Kidney (tissue), 14 donors: ENCODE data around the gene IGF1R. TPM values are rescaled to one million over a fixed set of nuclear protein-coding genes. Genes with fewer than 3 reads are reported as not detected.
"Not testable (repeated sequence)": the region's sequence is repeated elsewhere in the genome, so short reads cannot be mapped to it uniquely, and the experiment has no call there.

Experiments used
- DNase-seq, 5 donors: peaks; one replicate each; pipeline ENCODE4 v3.0.0-alpha.2; 2013 to 2020
- FAIRE-seq: peaks from 2 replicates; lab custom pipeline; 2012; peaks lifted over from hg19 to GRCh38; lab: Jason Lieb, UNC
- H3K27ac ChIP-seq, 2 donors: one replicate each; pipeline ENCODE4 v1.7.0; 2013; ENCODE audit warnings: low read depth in 2 of 2, low read length in 2 of 2, inconsistent platforms in 1 of 2
- H3K27me3 ChIP-seq: one replicate; pipeline ENCODE4 v1.7.1; 2013; ENCODE audit warnings: low read length, inconsistent platforms; ENCODE audit not compliant: control insufficient read depth, insufficient read depth
- H3K36me3 ChIP-seq, 3 donors: one replicate each; pipeline versions ENCODE4 v1.7.0 to v1.7.1; 2013; ENCODE audit warnings: low read length in 3 of 3, control low read depth in 1 of 3, inconsistent platforms in 1 of 3; ENCODE audit not compliant: insufficient read depth in 3 of 3, control insufficient read depth in 2 of 3
- H3K4me1 ChIP-seq, 3 donors: one replicate each; pipeline versions ENCODE4 v1.7.0 to v1.7.1; 2013; ENCODE audit warnings: low read length in 3 of 3, inconsistent platforms in 1 of 3, low read depth in 1 of 3; ENCODE audit not compliant: control insufficient read depth in 2 of 3, insufficient read depth in 2 of 3
- H3K4me3 ChIP-seq, 3 donors: one replicate each; pipeline versions ENCODE4 v1.7.0 to v1.8.1; 2013; ENCODE audit warnings: low read length in 3 of 3, control low read depth in 1 of 3, inconsistent platforms in 1 of 3
- H3K9ac ChIP-seq, 3 donors: one replicate each; pipeline versions ENCODE4 v1.7.0 to v1.7.1; 2013; ENCODE audit warnings: low read length in 3 of 3, control low read depth in 1 of 3, inconsistent platforms in 1 of 3
- H3K9me3 ChIP-seq, 3 donors: one replicate each; pipeline versions ENCODE4 v1.7.0 to v1.7.1; 2013; ENCODE audit warnings: low read length in 3 of 3, control low read depth in 1 of 3, inconsistent platforms in 1 of 3; ENCODE audit not compliant: control insufficient read depth in 2 of 3, insufficient read depth in 1 of 3
- CTCF ChIP-seq: IDR thresholded peaks from 3 replicates; pipeline ENCODE4 v1.5.1; 2012; ENCODE audit warnings: mild to moderate bottlenecking, moderate library complexity, borderline replicate concordance; ENCODE audit not compliant: insufficient read depth; ENCODE audit errors: extremely low read depth
- intact Hi-C: fragments of 100-400 bp; cut with DNase I; formaldehyde crosslinking; loops from one replicate; pipeline ENCODE4 v1.11.1; 2022
- polyA plus RNA-seq: library from polyadenylated mRNA; stranded (reverse); fragments of 350-450 nt; fragmentation: Illumina TruSeq; extraction: RNeasy Lipid Tissue Mini Kit (QIAGEN cat#74804); gene quantifications from one replicate; pipeline ENCODE4 v1.2.3, GENCODE V29; 2014; ENCODE audit warnings: low read depth, low replicate concordance; ENCODE audit not compliant: insufficient read depth
- total RNA-seq: library from RNA; stranded (reverse); fragmentation: NEBNext Ultra II Directional; extraction: Animal tissue kit (Norgen Biotek cat#: 25700); gene quantifications from one replicate; pipeline ENCODE4 v1.2.1, GENCODE V29; 2021
- donor health status: control.
- donor health status: control.
- donor health status: control.
- donor health status: control.
- donor health status: control.
- donor health status: DM: yes; HTN: yes; CAD: no.
- donor health status: Normal renal cell carcinoma (clear cell type).

Gene IGF1R
- total and polyA plus RNA-seq, 2 donors from 2014 or later, result 6.5 to 73.2 TPM

- DNase-seq (no peak), FAIRE-seq (no peak)
- H3K9me3 ChIP-seq, result no peaks in the 10 kb centered on the region
- peaks cover 6% of the 10 kb centered on the region for H3K27me3 ChIP-seq
- peaks cover 0 to 6% (median 2%) of the 10 kb centered on the region in 3 donors for H3K4me1 ChIP-seq
- H3K36me3 ChIP-seq, result no peaks in the 10 kb centered on the region
- no peak overlapping the region for H3K9ac ChIP-seq
- intact Hi-C loops, result no loop called here
- H3K4me3 ChIP-seq, result no peak overlapping the region
- TF ChIP-seq CTCF, result no peak
- no peak overlapping the region for H3K27ac ChIP-seq
Observed at GRCh38 chr15:98617328-98617980, 30.9 kb upstream of the IGF1R start.

DNA sequence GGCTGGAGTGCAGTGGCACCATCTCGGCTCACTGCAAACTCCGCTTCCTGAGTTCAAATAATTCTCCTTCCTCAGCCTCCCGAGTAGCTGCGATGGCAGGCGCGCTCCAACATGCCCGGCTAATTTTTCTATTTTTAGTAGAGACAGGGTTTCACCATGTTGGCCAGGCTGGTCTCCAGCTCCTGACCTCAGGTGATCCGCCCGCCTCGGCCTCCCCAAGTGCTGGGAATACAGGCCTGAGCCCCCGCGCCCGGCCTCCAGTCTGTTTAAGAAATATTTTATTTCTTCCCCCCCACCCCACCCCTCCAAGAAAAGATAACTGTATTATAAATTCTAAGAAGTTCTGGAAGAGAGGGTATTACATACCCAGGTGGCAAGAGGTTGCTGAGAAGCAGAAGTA, 29.8 kb upstream of the IGF1R start:
- intact Hi-C loops, FAIRE-seq: not testable (repeated sequence)
- H3K27me3 ChIP-seq, result peaks cover 10% of the 10 kb centered on the region

DNA sequence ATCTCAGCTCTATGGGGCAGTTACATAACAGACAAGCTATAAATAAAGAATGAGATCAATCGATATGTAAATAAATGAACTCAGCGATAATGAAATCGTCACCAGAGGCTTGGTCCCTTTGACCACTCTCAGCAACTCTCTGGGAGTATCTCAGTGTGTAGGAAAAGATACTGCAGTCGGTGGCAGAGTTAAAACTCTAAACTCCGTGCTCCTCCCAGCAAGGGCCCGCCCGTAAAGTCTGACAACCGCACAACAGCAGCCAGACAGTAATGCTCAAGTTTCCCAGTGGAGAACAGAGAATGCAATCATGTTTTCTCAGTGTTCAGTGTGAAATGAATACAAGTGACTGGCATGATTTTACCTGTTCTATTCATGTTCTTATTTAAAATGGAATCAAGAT, 28.3 kb upstream of the IGF1R start:
- no peaks in the 10 kb centered on the region for H3K36me3 ChIP-seq
- H3K9me3 ChIP-seq, result no peaks in the 10 kb centered on the region
- intact Hi-C loops, result no loop called here
- FAIRE-seq (no peak), DNase-seq (no peak)
- H3K27ac ChIP-seq, result no peak overlapping the region
- no peak for TF ChIP-seq CTCF
- peaks cover 14% of the 10 kb centered on the region for H3K27me3 ChIP-seq
- no peak overlapping the region for H3K4me3 ChIP-seq
- peaks cover 0 to 6% (median 2%) of the 10 kb centered on the region in 3 donors for H3K4me1 ChIP-seq
- H3K9ac ChIP-seq, result no peak overlapping the region

More for the DNA sequence above, 29.8 kb upstream of the IGF1R start:
- H3K9me3 ChIP-seq, H3K4me1 ChIP-seq, H3K36me3 ChIP-seq, H3K9ac ChIP-seq, H3K27ac ChIP-seq, H3K4me3 ChIP-seq, DNase-seq: not testable (repeated sequence)

GRCh38 chr15:98621021-98621420, 27.3 kb upstream of the IGF1R start:
- no peak for DNase-seq
- FAIRE-seq, result no peak
- Histone ChIP-seq H3K9ac (no peak overlapping the region), H3K9me3 (no peaks in the 10 kb centered on the region), H3K27me3 (peaks cover 14% of the 10 kb centered on the region), H3K36me3 (no peaks in the 10 kb centered on the region), H3K4me1 (peaks cover 0 to 6% (median 2%) of the 10 kb centered on the region in 3 donors), H3K4me3 (no peak overlapping the region), H3K27ac (no peak overlapping the region)
- intact Hi-C loops, result no loop called here
- no peak for TF ChIP-seq CTCF
